ENCODE results near the gene ZNF281. TPM values are rescaled to one million over a fixed set of nuclear protein-coding genes. Genes with fewer than 3 reads are reported as not detected.

Gene ZNF281
- total RNA-seq, 1 experiment from 2014 or later = 26.5 TPM

GRCh38 chr1:200432586-200432985 is 22.8 kb upstream of the ZNF281 start:
- Mint-ChIP-seq H3K9me3 (ENCODE audit: low read depth, unreplicated experiment) (no peaks in the 10 kb centered on the region), H3K4me1 (ENCODE audit: low read depth, unreplicated experiment) (peaks cover 11% of the 10 kb centered on the region), H3K27ac (ENCODE audit: unreplicated experiment) (no peak overlapping the region), H3K4me3 (ENCODE audit: low read depth, unreplicated experiment) (no peak overlapping the region), H3K27me3 (ENCODE audit: unreplicated experiment) (no peaks in the 10 kb centered on the region), H3K36me3 (ENCODE audit: insufficient read depth, unreplicated experiment) (no peaks in the 10 kb centered on the region)
- CTCF ChIA-PET = no interaction called here
- BruUV-seq (replicated peaks) = no TSS peak
- no peak for DNase-seq
- TF ChIP-seq CTCF (IDR thresholded peaks at IDR 0.05; ENCODE audit: unreplicated experiment) = no peak
- intact Hi-C loops (cut with micrococcal nuclease; ENCODE audit: unreplicated experiment) = no loop called here

GRCh38 chr1:200429221-200429751 is 19.4 kb upstream of the ZNF281 start:
- no peak for TF ChIP-seq CTCF (IDR thresholded peaks at IDR 0.05; ENCODE audit: unreplicated experiment)
- BruUV-seq (replicated peaks) = no TSS peak
- intact Hi-C loops (cut with micrococcal nuclease; ENCODE audit: unreplicated experiment) = no loop called here
- no peak for DNase-seq
- no peaks in the 10 kb centered on the region for H3K27me3 Mint-ChIP-seq (ENCODE audit: unreplicated experiment)
- no peaks in the 10 kb centered on the region for H3K9me3 Mint-ChIP-seq (ENCODE audit: low read depth, unreplicated experiment)
- CTCF ChIA-PET = interaction anchor here (0.5 to 0.8 kb wide), 4 partner anchors 10 to 59 kb away, joined by 3 read pairs; no protein-coding TSS in a partner anchor
- no peak overlapping the region for H3K4me3 Mint-ChIP-seq (ENCODE audit: low read depth, unreplicated experiment)
- H3K36me3 Mint-ChIP-seq (ENCODE audit: insufficient read depth, unreplicated experiment) = no peaks in the 10 kb centered on the region
- no peak overlapping the region for H3K27ac Mint-ChIP-seq (ENCODE audit: unreplicated experiment)
- H3K4me1 Mint-ChIP-seq (ENCODE audit: low read depth, unreplicated experiment) = peaks cover 8% of the 10 kb centered on the region

GRCh38 chr1:200428482-200429205 is 18.8 kb upstream of the ZNF281 start:
- BruUV-seq (replicated peaks) = no TSS peak
- no peak overlapping the region for H3K27ac Mint-ChIP-seq (ENCODE audit: unreplicated experiment)
- no peak for TF ChIP-seq CTCF (IDR thresholded peaks at IDR 0.05; ENCODE audit: unreplicated experiment)
- no peaks in the 10 kb centered on the region for H3K36me3 Mint-ChIP-seq (ENCODE audit: insufficient read depth, unreplicated experiment)
- no peaks in the 10 kb centered on the region for H3K27me3 Mint-ChIP-seq (ENCODE audit: unreplicated experiment)
- no peak overlapping the region for H3K4me3 Mint-ChIP-seq (ENCODE audit: low read depth, unreplicated experiment)
- no peak for DNase-seq
- peaks cover 8% of the 10 kb centered on the region for H3K4me1 Mint-ChIP-seq (ENCODE audit: low read depth, unreplicated experiment)
- CTCF ChIA-PET = interaction anchor here (0.7 to 1.0 kb wide), 4 partner anchors 43 to 126 kb away, joined by 3 read pairs; no protein-coding TSS in a partner anchor
- no peaks in the 10 kb centered on the region for H3K9me3 Mint-ChIP-seq (ENCODE audit: low read depth, unreplicated experiment)
- intact Hi-C loops (cut with micrococcal nuclease; ENCODE audit: unreplicated experiment) = no loop called here

- intact Hi-C loops (cut with micrococcal nuclease; ENCODE audit: unreplicated experiment) = no loop called here
- DNase-seq = no peak
- CTCF ChIA-PET = interaction anchor here (0.6 to 1.8 kb wide), 4 partner anchors 11 to 125 kb away, joined by 3 to 6 read pairs (median 3); no protein-coding TSS in a partner anchor
- BruUV-seq (replicated peaks) = no TSS peak
- no peak for TF ChIP-seq CTCF (IDR thresholded peaks at IDR 0.05; ENCODE audit: unreplicated experiment)
- H3K27me3 Mint-ChIP-seq (ENCODE audit: unreplicated experiment) = no peaks in the 10 kb centered on the region
- no peak overlapping the region for H3K27ac Mint-ChIP-seq (ENCODE audit: unreplicated experiment)
- H3K4me3 Mint-ChIP-seq (ENCODE audit: low read depth, unreplicated experiment) = no peak overlapping the region
- no peaks in the 10 kb centered on the region for H3K9me3 Mint-ChIP-seq (ENCODE audit: low read depth, unreplicated experiment)
- H3K36me3 Mint-ChIP-seq (ENCODE audit: insufficient read depth, unreplicated experiment) = no peaks in the 10 kb centered on the region
- H3K4me1 Mint-ChIP-seq (ENCODE audit: low read depth, unreplicated experiment) = peaks cover 8% of the 10 kb centered on the region
Observed at GRCh38 chr1:200427744-200428143, 17.9 kb upstream of the ZNF281 start.
